Measurements from ENCODE around the gene PIP4K2B.

DNA sequence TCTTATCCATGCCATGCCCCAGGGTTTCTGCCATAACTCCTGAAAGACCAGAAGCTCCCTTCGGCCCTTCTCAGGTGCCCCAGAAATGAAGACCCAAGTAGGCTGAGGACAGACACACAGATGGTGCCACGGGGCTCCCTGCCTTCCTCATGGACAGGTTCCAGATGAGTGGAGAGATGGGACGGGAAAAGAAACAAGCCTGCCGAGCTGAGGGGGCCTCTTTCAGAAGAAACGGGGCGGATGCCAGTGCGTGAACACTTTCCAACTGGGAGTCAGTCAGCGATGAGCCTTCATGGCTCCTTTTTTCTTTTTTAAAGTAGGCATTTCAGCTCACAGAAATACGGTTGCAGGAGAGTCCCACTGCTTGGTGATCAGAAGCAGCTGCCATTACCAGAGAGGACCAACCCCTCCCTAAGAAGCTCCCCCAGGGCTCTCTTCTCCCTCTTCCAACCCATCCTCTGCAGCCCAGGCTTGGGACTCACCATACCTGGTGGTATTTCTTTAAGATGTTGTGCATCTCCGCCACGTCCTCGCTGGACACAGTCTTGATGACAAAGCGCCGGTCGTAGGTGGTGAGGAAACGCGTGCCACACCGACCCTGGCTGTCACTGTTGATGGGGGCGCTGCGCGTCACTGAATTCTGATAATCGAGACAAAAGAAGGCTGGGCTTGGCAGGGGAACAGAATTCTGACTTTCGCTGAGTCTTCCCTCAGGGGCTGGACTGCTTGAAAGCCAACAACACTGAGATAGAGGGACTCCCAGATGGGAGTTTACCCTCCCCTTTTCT, 19.2 kb downstream of the PIP4K2B start:
- TF ChIP-seq POLR2A (IDR thresholded peaks at IDR 0.05): no peak
- TF ChIP-seq, protein P1, sequence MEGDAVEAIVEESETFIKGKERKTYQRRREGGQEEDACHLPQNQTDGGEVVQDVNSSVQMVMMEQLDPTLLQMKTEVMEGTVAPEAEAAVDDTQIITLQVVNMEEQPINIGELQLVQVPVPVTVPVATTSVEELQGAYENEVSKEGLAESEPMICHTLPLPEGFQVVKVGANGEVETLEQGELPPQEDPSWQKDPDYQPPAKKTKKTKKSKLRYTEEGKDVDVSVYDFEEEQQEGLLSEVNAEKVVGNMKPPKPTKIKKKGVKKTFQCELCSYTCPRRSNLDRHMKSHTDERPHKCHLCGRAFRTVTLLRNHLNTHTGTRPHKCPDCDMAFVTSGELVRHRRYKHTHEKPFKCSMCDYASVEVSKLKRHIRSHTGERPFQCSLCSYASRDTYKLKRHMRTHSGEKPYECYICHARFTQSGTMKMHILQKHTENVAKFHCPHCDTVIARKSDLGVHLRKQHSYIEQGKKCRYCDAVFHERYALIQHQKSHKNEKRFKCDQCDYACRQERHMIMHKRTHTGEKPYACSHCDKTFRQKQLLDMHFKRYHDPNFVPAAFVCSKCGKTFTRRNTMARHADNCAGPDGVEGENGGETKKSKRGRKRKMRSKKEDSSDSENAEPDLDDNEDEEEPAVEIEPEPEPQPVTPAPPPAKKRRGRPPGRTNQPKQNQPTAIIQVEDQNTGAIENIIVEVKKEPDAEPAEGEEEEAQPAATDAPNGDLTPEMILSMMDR (IDR thresholded peaks at IDR 0.05): no peak
